Dermis blood vessel endothelial cell (primary cell): ENCODE results near the gene CDK19. TPM values are rescaled to one million over a fixed set of nuclear protein-coding genes. Genes with fewer than 3 reads are reported as not detected.

Experiments used
- DNase-seq: peaks from one replicate; pipeline ENCODE4 v3.0.0; 2010
- total RNA-seq: library from RNA; depleted of rRNA; stranded (reverse); fragments of >200 nt; gene quantifications from 2 replicates; pipeline ENCODE4 v1.2.3, GENCODE V29; 2014

CDK19 gene
- total RNA-seq, 1 donor from 2014 or later, result 9.7 TPM

GRCh38 chr6:110699780-110700179 lies 115.5 kb downstream of the CDK19 start:
- DNase-seq, result no peak

GRCh38 chr6:110693994-110694393 lies 121.3 kb downstream of the CDK19 start:
- no peak for DNase-seq

GRCh38 chr6:110693296-110693695 lies 122.0 kb downstream of the CDK19 start:
- no peak for DNase-seq

GRCh38 chr6:110690916-110691315 lies 124.4 kb downstream of the CDK19 start:
- no peak for DNase-seq

GRCh38 chr6:110690106-110690654 lies 125.1 kb downstream of the CDK19 start:
- DNase-seq, result no peak

- no peak for DNase-seq
Observed at GRCh38 chr6:110689275-110689935, 125.9 kb downstream of the CDK19 start.

GRCh38 chr6:110688661-110689268 lies 126.5 kb downstream of the CDK19 start:
- no peak for DNase-seq

GRCh38 chr6:110687326-110687725 lies 127.9 kb downstream of the CDK19 start:
- DNase-seq, result peak; percentile 54

DNA sequence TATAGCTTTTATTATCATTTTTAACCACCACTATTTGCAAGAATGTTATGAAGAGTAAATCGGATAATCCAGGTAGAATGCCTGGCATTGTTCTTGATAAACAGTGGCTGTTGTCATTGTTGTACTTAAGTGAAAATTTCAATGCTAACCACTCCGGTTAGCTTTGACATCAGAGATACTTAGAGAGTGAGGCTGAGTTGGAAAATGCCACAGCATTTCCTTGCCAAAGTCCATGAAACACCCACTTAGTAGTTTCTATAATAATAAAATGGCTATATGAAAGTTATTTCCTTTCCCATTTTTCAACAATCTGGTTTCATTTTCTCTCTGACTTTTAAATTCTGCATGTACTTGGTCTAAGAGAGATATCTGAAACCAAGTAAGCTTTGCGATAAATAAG lies 132.0 kb downstream of the CDK19 start:
- DNase-seq, result no peak

- DNase-seq, result peak; percentile 88
Observed at GRCh38 chr6:110682460-110682853, 132.8 kb downstream of the CDK19 start.

DNA sequence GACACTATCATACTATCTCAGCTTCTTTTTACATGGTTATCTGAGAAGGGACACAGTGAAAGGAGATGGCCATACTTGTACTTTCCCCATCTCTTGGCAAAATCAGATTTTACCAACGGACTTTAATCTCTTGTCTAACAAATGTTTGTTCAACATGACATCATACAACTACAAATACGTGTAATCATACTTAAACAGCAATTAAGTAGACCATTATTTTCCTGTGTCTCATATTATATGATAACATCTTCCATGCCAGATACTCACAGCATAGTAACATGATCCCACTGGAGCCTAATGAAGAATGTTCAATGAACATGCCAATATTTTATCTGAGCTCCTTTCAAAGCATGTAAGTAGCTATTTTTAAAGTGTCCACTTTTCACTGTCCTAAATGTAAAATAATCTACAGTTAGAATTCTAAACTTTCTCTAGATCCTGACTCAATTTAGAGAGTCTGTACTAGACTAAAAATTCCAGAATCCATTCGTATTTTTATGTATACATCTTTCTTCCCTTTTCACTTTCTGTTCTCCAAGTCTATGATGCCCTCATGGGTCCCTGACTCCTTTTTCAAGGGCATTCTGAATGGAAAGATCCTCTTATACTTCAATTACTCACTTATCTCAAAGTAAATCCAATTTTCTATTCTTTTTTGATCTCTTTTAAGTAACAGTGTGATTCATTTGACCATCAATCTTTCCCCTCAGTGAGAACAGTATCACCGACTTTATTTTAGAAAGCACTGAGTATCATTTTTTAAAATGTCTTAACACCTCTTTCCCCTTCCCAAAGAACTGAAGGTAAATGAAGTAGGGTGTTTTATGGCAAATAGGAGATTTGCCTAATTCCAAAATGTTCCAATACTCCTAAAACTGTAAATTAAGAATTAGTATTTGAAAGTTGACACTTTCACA lies 133.5 kb downstream of the CDK19 start:
- DNase-seq, result no peak

GRCh38 chr6:110676396-110676795 lies 138.9 kb downstream of the CDK19 start:
- DNase-seq, result no peak

- no peak for DNase-seq
Observed at GRCh38 chr6:110674096-110674495, 141.2 kb downstream of the CDK19 start.

DNA sequence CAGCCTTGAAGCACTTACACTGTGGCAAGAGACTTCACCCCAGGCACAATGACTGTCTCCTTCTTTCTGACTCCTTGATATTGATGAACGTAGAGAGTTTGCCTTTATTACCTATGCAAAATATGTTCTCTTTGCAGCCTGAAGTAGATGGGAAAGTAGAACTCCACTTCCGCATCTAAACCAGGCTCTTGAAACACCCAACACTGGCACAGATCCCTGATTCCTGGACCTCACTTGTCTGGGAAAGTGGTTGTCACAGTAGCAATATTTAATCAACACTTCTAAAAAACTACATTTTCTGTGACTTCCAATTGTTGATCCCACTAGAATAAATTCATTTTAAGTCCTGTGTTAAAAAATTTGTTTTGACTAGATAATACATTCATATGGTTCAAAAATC lies 143.1 kb downstream of the CDK19 start:
- DNase-seq, result no peak

- DNase-seq, result no peak
Observed at GRCh38 chr6:110671447-110671846, 143.8 kb downstream of the CDK19 start.

GRCh38 chr6:110665600-110665999 lies 149.7 kb downstream of the CDK19 start:
- no peak for DNase-seq

- DNase-seq, result no peak
Observed at GRCh38 chr6:110664933-110665332, 150.3 kb downstream of the CDK19 start.

DNA sequence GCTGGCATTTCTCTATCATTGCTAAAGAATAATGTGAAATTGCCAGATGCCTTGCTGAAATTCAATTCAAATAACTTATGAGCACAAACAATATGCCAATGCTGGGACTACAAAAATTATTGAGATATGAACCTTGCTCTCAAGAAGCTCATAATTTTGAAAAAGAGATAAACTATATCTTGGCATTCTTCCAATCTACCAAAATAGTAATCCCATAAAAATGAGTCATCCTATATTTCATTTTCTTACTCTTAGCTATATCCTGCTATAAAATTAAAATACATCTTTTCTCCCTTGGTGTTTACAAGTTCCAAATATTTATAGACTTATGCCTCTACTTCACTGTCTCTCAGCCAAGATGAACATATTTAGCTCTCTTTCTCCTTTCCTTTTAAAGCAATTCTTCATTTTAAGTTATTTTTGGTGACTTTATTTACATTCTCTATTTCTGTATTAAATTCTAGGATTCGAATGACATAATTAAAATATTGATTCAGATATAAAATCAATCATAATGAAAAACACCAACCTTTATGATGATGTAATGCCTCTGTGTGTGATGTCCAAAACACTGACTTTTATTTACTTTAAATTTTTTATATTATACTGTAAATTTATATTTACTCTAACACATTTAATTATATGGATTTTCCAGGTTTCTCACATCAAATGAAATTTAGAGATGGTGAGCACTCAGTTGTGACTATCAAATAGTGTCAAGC lies 152.6 kb downstream of the CDK19 start:
- DNase-seq, result no peak

DNA sequence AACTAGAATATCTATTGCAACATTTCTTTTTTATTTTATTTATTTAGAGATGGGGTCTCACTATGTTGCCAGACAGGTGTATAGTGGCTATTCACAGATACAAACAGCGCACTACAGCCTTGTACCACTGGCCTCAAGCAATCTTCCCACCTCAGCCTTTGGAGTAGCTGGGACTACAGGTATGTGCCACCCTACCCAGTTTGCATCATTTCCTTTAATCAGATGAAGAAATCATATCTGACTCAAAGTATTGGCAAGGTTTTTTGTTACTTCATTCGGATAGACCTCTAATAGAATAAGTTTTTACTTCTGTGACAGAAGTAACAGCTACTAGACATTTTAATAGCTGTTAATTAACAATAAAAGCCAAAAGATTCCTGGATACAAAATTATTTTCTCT lies 153.9 kb downstream of the CDK19 start:
- no peak for DNase-seq

DNA sequence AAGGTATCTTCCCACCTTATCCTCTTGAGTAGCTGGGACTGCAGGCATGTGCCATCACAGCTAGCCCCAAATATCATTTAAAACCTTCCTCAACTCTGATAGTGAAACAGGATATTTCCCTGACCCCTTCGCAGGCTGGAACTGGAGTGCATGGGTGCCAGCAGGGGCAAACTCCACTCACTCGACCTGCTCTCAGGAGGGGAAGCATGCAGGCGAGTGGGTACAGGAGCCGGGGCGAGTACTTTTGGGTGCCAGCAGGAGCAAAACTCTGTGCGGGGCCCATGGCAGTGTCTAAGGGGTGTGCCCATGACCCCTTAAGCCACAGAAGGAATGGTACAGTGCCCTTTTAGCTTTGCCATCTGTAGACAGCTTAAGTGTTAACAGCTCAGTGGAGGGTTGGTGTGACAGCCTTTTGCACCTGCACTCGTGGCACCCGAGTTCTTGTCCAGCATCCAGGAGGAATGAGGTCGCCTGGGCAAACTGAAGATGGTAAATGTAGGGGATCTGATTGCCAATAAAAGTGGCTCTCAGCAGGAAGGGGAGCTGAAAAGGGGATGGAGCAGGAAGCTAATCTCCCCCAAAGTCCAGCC lies 155.1 kb downstream of the CDK19 start:
- DNase-seq, result no peak

DNA sequence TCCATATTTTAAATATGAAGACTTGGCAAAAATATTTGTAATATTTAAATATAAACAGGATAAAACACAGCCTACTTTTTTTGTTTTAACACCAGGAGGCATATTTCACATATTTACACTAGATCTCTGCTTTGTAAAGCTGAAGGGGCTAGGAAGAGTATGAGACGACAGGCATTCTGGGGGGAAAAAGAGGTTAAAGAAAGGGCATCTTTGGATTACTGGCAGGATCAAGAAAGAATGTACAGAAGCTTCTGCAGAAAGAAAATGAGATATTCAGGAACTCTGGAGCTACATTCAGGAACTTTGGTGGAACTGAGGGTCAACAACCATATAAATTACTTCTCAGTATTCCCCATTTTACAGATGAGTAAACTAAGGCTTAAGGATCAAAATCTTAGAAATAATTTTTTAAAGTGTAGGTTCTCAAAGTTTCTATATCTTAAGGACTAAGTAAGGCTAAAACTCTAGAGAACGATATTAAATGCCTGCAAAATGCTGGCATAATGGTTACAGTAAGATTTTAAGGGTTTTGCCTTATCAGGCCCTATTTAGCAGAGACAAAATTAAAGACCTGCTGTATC lies 156.5 kb downstream of the CDK19 start:
- no peak for DNase-seq

GRCh38 chr6:110656492-110656891 lies 158.8 kb downstream of the CDK19 start:
- peak; percentile 50 for DNase-seq
